Keratinocyte (primary cell): Measurements from ENCODE around the gene ADGRG4. TPM values are rescaled to one million over a fixed set of nuclear protein-coding genes. Genes with fewer than 3 reads are reported as not detected.

ENCODE experiments used
- DNase-seq: peaks from one replicate; pipeline ENCODE4 v3.0.0-alpha.2; 2011; ENCODE audit warnings: low read depth, missing footprints, low spot score
- FAIRE-seq: peaks from 2 replicates; lab custom pipeline; 2011; peaks lifted over from hg19 to GRCh38; lab: Jason Lieb, UNC
- H2AFZ ChIP-seq: 2 replicates; pipeline ENCODE4 v1.6.0; 2012; ENCODE audit warnings: low read length, control low read depth, inconsistent platforms; ENCODE audit not compliant: control insufficient read depth
- H3K27ac ChIP-seq: 2 replicates; pipeline ENCODE4 v1.5.1; 2011; ENCODE audit warnings: low read length; ENCODE audit not compliant: control insufficient read depth, insufficient read depth
- H3K27me3 ChIP-seq: 3 replicates; pipeline ENCODE4 v1.6.0; 2011; ENCODE audit warnings: low read length; ENCODE audit not compliant: control insufficient read depth, insufficient read depth; ENCODE audit errors: extremely low read depth
- H3K36me3 ChIP-seq, 2 experiments: 2 replicates in 1 of 2; 3 replicates in 1 of 2; pipeline ENCODE4 v1.5.1; 2011; ENCODE audit warnings: low read length in 2 of 2, mild to moderate bottlenecking in 1 of 2; ENCODE audit not compliant: control insufficient read depth in 2 of 2, insufficient read depth in 2 of 2; ENCODE audit errors: extremely low read depth in 1 of 2
- H3K4me1 ChIP-seq: 3 replicates; pipeline ENCODE4 v1.5.1; 2011; ENCODE audit warnings: low read length; ENCODE audit not compliant: control insufficient read depth, insufficient read depth; ENCODE audit errors: extremely low read depth
- H3K4me2 ChIP-seq: 3 replicates; pipeline ENCODE4 v1.6.0; 2011; ENCODE audit warnings: low read depth, low read length; ENCODE audit not compliant: control insufficient read depth, insufficient read depth; ENCODE audit errors: extremely low read depth
- H3K4me3 ChIP-seq, 3 experiments: fragments of 200-600 bp in 1 of 3; sonication (generic) in 1 of 3; 2 replicates in 2 of 3; 3 replicates in 1 of 3; pipeline ENCODE4 v1.5.1; 2011 to 2016; ENCODE audit warnings: low read length in 3 of 3, mild to moderate bottlenecking in 3 of 3, control low read depth in 2 of 3, inconsistent platforms in 1 of 3, low read depth in 1 of 3, mixed read lengths in 1 of 3, mixed run types in 1 of 3, moderate library complexity in 1 of 3; ENCODE audit not compliant: control insufficient read depth in 2 of 3, insufficient read depth in 2 of 3; ENCODE audit errors: extremely low read depth in 1 of 3
- H3K79me2 ChIP-seq: 2 replicates; pipeline ENCODE4 v1.6.0; 2012; ENCODE audit warnings: low read length; ENCODE audit not compliant: control insufficient read depth, insufficient read depth
- H3K9ac ChIP-seq: 3 replicates; pipeline ENCODE4 v1.6.0; 2011; ENCODE audit warnings: low read length; ENCODE audit not compliant: control insufficient read depth, insufficient read depth; ENCODE audit errors: extremely low read depth
- H3K9me1 ChIP-seq: 3 replicates; pipeline ENCODE4 v1.6.0; 2011; ENCODE audit warnings: low read length; ENCODE audit not compliant: control insufficient read depth, insufficient read depth; ENCODE audit errors: extremely low read depth
- H3K9me3 ChIP-seq: 2 replicates; pipeline ENCODE4 v1.5.1; 2012; ENCODE audit warnings: low read depth, low read length; ENCODE audit not compliant: control insufficient read depth
- H4K20me1 ChIP-seq: 3 replicates; pipeline ENCODE4 v1.6.0; 2011; ENCODE audit warnings: low read length; ENCODE audit not compliant: control insufficient read depth, insufficient read depth; ENCODE audit errors: extremely low read depth
- EZH2 ChIP-seq: IDR thresholded peaks from one replicate; pipeline ENCODE4 v1.6.1; 2012; ENCODE audit warnings: inconsistent platforms, mild to moderate bottlenecking, low read length, moderate library complexity
- dilution Hi-C: fragments of 300-500 bp; cut with MboI; formaldehyde crosslinking; loops from one replicate; pipeline ENCODE4 v1.7.0; 2020; ENCODE audit warnings: low sequenced_read_pairs; ENCODE audit not compliant: extremely low pct_ligation_motif_present
- polyA plus RNA-seq, 5 experiments: library from polyadenylated mRNA; depleted of rRNA in 3 of 5; stranded (reverse) in 3 of 5; stranded (forward) in 1 of 5; unstranded in 1 of 5; fragments of >200 nt; gene quantifications; 1 replicate in 1 of 5; 2 replicates in 3 of 5; 3 replicates in 1 of 5; pipeline versions ENCODE4 v1.2.1 to v1.2.3, GENCODE V29; 2011 to 2012; ENCODE audit warnings: missing spikeins in 2 of 5, low read depth in 1 of 5, low replicate concordance in 1 of 5
- TF ChIP-seq, protein P1 (sequence below), 3 experiments: IDR thresholded peaks in 1 of 3; conservative IDR thresholded peaks in 1 of 3; optimal IDR thresholded peaks in 1 of 3; 2 replicates in 2 of 3; 3 replicates in 1 of 3; pipeline versions ENCODE3 to v1.5.1; 2011; ENCODE audit warnings: low read length in 3 of 3, mild to moderate bottlenecking in 3 of 3, moderate library complexity in 2 of 3, control low read depth in 1 of 3, inconsistent platforms in 1 of 3; ENCODE audit not compliant: insufficient read depth in 2 of 3; ENCODE audit errors: extremely low read depth in 1 of 3

ADGRG4 gene
- polyA plus RNA-seq, 1 donor (not counting 4 experiments of a cell fraction or from before 2014, with no cell fraction given), result not detected

GRCh38 chrX:136258951-136259350 lies 41.8 kb upstream of the ADGRG4 start:
- Histone ChIP-seq H3K9me1 (no peaks in the 10 kb centered on the region), H3K27ac (no peak overlapping the region), H3K4me1 (peaks cover 14% of the 10 kb centered on the region), H3K4me2 (no peak overlapping the region), H4K20me1 (no peaks in the 10 kb centered on the region), H2AFZ (no peak overlapping the region), H3K27me3 (no peaks in the 10 kb centered on the region), H3K9ac (no peak overlapping the region), H3K9me3 (no peaks in the 10 kb centered on the region), H3K79me2 (no peaks in the 10 kb centered on the region), H3K36me3 (no peaks in the 10 kb centered on the region), H3K4me3 (no peak overlapping the region)
- no peak for DNase-seq
- dilution Hi-C loops, result no loop called here
- FAIRE-seq, result no peak
- TF ChIP-seq EZH2, result no peak
- TF ChIP-seq, protein P1, sequence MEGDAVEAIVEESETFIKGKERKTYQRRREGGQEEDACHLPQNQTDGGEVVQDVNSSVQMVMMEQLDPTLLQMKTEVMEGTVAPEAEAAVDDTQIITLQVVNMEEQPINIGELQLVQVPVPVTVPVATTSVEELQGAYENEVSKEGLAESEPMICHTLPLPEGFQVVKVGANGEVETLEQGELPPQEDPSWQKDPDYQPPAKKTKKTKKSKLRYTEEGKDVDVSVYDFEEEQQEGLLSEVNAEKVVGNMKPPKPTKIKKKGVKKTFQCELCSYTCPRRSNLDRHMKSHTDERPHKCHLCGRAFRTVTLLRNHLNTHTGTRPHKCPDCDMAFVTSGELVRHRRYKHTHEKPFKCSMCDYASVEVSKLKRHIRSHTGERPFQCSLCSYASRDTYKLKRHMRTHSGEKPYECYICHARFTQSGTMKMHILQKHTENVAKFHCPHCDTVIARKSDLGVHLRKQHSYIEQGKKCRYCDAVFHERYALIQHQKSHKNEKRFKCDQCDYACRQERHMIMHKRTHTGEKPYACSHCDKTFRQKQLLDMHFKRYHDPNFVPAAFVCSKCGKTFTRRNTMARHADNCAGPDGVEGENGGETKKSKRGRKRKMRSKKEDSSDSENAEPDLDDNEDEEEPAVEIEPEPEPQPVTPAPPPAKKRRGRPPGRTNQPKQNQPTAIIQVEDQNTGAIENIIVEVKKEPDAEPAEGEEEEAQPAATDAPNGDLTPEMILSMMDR (optimal IDR thresholded peaks at IDR 0.05 in 1 of 3, IDR thresholded peaks at IDR 0.05 in 1 of 3, conservative IDR thresholded peaks at IDR 0.05 in 1 of 3; ENCODE audit: extremely low read depth in 1 of 3, insufficient read depth in 2 of 3, low read length in 3 of 3), result no peak

- TF ChIP-seq, protein P1 (optimal IDR thresholded peaks at IDR 0.05 in 1 of 3, IDR thresholded peaks at IDR 0.05 in 1 of 3, conservative IDR thresholded peaks at IDR 0.05 in 1 of 3; ENCODE audit: extremely low read depth in 1 of 3, insufficient read depth in 2 of 3, low read length in 3 of 3), result no peak
- no peak for TF ChIP-seq EZH2
- Histone ChIP-seq H3K9me1 (no peaks in the 10 kb centered on the region), H3K9me3 (no peaks in the 10 kb centered on the region), H3K27me3 (no peaks in the 10 kb centered on the region), H4K20me1 (no peaks in the 10 kb centered on the region), H3K4me3 (no peak overlapping the region), H3K4me2 (no peak overlapping the region), H3K9ac (no peak overlapping the region), H3K27ac (no peak overlapping the region), H3K4me1 (peaks cover 14% of the 10 kb centered on the region), H3K79me2 (no peaks in the 10 kb centered on the region), H3K36me3 (no peaks in the 10 kb centered on the region), H2AFZ (no peak overlapping the region)
- FAIRE-seq (no peak), DNase-seq (no peak)
- dilution Hi-C loops, result no loop called here
Observed at GRCh38 chrX:136259543-136259942, 41.2 kb upstream of the ADGRG4 start.
